Activated CD8-positive, alpha-beta memory T cell treated with anti-CD3 and anti-CD28 coated beads, Interleukin-2, amount 50 U/mL, for 48 hours (primary cell): ENCODE measurements around the gene CERS3.

Source experiments
- DNase-seq: peaks from one replicate; pipeline ENCODE4 v3.0.0-alpha.2; 2020

The CERS3 gene

DNA sequence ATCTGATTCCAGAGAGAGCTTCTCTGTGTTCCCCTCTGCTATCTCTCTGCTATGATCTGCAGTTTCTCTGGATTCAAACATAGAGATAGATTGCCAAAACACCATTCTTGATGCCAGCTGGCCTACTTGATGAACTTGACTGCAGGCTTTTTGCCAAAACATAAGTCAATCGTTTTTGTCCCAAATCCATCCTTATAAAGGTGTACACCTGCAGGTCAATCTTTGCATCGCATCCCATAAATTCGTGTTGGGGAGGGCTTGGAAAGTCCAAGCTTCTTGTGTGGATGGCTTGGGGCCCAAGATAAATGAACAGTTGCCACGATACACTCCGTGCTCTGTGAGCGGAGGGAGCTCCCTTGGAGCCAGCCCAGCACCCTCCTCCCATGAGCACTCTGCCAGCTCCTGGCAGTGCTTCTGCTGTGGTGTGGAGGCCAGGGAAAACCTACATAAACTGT lies 2.7 kb downstream of the CERS3 start:
- DNase-seq = no peak

DNA sequence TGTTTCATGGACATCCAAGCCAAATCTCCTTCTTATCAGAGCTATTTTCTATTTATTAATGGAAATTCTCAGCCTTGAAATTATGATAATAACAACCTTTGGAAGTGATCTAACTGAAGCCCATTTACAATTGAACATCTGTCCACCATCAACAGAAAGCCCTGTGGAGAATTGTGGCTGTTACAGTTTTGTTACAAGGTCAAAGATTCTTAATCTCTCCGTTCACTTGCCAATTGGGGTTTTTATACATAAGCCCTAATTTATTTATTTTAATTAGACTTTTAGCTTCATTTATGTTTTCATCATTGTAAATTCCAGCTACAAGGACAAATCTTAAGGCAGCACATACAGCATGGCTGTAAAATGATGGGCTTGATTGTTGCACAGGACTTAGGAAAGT lies 3.3 kb downstream of the CERS3 start:
- DNase-seq = no peak

DNA sequence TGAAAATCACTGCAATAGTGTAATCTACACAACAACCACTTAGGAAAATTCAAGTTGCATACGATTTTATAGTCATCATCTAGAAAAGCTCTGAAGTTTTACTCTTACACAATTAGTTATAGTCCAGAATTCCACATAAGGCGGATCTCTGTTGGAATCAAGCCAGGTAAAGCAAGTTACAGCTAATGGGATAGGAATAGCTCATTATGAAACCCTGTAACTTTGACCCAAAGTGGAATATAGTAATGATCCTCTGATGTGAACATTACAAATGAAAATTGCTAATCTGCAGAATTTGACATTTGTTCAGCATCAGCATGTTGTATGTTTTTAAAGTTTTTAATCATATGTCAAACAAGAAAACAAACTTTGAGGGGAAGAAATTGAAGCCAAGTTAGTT lies 4.4 kb downstream of the CERS3 start:
- DNase-seq = no peak

DNA sequence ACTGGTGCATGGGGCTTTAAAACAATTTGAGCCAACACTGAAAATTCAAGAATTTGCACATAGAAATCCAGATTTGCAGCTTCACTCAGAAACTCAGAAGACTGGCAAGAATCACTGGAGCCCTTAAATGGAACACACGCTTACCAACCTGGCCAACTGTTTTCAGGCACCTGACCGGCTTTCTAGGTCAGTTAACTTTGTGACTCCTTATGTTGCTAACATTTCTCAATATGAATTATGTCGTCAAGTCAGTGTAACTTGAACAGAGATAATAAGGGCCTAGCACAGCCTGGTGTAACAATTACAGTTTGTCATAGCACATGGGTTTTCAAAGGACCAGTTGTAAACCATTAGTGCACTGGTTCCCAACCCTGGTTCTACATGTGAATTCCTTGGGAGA lies 6.8 kb downstream of the CERS3 start:
- no peak for DNase-seq

DNA sequence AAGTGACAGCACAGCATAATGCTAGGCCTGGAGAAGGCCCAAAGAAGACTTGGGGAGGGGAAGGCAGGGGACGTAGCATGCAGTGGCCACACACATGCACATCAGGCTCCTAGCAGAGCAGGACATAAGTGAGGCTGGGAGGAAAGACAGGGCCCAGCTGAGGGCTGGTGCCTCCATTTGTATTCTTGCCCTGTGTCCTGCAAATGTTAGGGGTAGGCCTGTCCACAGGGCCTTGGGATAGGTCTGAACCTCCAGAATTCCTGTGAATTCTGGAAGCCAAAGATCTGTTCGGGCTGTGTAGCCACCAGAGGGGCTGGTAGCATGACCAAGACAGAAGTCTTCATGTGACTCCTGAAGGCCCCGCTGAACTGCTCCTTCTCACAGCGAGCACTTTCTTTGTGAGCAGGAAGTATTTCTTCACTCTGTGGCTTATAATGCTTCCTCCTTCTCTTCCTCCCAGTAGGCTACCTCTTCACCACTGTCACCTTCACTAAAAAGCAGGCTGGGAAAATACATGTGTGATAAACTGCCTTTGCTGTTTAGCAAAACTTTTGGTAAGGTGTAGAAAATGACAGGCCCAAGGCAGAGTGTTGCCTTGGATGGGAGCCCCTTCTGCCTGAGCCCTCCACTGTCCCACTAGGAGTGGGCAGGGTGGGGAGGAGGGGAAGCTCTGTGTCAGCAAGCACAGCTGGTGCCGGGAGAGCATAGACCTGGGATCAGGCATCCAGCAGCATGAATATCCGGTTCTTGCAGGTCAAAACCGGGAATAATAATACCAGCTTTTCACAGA lies 8.4 kb downstream of the CERS3 start:
- no peak for DNase-seq

DNA sequence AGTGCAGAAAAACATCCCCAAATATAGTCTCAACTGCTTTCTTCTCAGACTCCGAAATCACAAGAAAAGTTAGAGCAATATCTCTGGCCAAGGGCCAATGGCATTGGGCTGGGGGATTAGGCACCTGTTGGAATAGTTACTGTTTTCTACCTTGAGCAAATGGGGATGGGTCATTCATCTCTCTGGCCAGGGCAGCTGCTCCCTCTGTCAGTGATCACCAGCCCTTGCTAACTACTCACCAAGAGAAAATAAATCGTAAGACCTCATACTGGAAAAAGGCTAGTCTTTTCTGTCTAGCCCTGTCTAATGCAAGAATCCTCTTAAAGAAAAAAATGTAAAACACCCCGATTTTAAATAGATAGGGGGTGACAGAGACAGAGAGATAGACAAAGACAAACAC lies 10.9 kb downstream of the CERS3 start:
- DNase-seq = no peak

DNA sequence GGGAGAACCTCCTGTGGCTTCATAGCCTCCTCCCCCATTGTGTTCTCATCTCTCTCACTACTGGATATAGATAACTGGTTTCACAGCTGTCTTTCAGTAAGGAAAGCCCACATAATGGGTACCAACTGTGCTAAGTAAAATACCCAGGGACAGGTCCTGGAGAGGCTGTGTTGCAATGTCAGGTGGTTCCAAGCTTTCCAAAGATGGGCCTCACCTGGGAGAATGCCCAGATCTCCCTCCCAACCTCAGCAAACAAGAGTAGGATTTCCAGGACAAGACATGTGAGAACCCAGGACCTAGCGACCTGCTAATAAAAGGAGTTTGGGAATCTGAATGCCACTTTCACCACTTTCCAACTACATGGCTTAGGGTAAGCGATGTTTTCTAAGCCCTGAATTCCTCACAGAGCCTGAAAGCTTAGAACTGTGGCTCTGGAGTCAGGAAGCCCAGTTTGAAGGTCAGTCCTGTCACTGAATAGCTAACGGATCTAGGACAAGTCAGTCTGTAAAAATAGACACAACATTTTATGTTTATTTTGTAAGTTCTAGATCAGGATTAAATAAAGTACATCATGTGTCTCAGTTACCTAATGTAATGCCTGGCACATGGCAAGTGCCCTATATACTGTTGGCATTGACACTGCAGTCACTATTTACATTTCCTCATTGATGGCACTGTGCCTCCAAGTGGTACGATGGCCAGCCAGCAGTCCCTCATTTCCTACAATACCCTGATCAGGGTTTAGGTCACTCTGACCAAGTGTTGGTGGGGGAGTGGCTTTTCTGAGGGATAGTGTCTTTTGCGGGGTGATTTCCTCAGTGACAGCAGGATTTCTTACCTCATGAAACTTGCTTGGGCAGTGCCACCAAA lies 11.9 kb downstream of the CERS3 start:
- no peak for DNase-seq

DNA sequence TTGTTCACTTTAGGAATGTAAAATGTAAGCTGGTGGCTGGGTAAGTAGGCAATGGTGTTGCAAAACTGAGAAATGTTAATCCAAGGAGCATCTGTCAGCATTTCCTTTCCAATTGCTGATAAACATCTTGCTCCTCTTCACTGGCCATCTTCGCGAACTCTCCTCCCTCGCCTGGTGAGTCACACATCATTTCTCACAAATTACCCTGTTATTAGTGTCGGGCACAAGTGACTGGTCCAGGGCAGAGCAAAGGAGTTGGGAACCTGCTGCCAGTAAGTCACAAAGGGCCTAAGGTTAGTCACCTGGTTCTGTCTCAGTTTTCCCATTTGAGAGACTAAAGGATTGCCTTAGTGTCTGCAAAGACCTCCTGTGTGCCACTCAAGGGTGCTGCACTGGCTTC lies 13.0 kb downstream of the CERS3 start:
- no peak for DNase-seq

DNA sequence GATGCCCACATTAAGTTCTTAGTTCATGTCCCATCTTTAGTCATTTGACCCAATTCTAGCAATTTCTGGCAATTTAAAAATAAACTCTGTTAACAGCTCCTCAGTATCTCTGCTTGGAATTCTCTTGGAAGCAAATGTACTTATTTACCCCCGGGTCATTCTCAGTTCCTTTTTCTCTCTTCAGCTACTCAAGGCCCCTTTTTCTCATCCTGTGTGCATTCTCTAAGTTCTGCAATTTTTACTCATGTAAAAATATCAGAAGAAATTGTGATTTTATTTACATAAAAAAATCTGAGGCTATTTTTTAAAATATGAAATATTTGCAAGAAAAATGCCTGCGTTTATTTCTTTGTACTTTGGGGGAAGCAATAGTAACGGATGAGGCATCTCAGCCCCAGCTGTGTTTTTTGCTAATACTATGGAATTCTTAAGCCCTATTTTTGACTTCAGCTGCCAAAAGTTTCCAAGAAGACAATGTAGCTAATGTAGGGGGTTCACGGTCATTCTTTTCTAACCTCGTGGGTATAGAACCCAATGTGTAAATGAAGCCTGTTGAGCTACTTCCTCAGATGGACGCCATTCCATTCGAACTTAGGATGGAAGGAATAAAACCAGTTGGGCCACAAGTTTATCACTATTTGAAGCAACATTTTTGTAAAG lies 20.0 kb downstream of the CERS3 start:
- no peak for DNase-seq

DNA sequence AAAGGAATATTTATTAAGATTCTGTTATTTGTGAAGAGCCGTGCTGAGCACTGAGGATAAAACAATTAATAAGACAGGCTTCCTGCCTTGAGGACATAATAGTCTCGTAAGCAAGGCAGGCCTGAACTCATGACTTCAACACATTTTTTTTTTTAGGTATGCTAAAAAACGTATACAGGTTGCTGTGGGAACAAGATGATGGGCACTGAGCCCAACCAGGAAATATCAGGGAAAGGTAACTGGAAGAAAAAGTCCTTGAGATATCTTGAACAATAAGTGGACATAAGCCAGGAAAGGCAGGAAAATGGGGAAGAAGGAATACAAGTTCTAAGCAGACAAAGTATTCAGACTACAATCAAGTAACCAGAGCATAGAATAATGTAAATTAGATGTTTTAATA lies 26.1 kb downstream of the CERS3 start:
- no peak for DNase-seq

DNA sequence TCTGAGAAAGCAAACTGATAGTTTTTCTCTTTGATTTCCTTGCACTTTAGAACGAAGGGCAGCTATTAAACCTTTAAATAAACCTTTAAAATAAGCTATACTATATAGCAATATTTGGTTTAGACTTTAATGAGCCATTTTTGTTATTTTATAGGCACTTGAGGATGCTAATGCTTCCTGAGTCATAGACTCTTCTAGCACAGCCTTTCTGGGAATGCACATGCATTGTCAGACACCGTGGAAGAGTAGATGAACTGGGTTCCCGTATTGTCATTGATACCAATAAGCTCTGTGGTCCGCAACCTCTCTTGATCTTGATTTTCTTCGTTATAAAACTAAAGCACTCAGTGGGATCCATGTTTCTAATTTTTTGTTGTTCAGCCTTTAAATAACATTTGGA lies 27.6 kb downstream of the CERS3 start:
- no peak for DNase-seq

DNA sequence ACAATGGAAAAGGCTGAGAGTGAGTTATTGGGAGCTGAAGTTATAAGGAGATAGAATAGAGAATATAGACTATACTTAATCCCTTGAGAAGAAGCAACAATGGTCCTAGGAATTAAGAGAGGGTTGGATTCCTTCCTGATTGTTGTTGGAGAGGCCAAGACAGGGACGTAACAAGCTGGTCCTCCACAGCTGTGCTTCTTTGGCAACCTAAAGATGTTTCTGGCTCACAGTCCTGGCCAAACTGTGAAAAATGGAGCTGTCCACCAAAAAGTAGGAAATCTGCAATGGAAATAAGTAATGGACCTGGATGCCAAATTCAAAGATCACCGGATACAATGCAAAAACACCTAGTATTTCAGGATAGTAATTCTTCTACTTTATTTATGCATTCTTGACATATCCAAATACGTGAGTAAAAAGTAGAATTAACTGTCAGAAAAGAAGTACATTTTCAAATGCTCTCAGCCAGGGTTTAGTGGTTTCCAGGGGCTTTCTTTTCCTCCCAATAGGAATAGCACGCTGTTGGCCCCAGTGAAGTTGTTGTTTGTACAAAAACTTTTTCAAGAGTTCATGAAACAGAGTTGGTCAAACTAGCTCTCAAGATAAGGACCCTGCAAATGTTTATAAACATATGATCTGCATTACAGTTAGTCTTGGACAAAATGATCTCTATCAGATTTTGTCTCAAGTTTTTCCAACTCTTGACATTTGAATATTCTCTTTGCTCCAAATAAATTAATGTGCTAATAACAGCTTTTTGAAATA lies 28.3 kb downstream of the CERS3 start:
- no peak for DNase-seq

DNA sequence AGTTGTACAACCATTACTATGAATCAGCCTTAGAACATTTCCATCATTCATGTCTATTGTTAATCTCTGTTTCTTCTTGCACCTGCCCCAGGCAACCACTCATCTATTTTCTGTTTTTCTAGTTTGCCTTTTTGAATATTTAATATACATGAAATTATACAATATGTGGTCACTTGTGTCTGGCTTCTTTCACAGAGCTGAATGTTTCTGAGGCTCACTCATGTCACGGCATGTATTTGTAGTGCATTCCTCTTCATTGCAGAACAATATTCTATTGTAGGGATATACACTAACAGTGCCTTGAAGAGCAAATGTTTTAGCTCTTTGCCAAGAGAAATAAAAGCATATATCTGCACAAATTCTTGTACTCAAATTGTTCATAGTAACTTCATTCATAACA lies 32.9 kb downstream of the CERS3 start:
- DNase-seq = no peak

DNA sequence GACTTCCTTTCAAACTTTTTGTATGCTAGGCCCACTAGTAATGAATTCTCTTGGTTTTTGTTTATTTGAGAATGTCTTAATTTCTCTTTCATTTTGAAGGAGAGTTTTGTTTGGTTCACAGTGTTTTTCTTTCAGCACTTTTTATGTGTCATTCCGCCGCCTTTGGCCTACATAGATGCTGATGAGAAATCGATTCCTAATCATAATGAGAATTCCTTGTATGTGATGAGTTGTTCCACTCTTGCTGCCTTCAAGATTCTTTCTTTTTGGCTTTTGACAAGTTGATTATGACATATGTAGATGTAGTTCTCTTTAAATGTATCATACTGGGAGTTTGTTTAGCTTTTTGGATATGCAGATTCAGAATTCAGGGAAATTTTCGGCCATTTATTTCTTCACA lies 35.5 kb downstream of the CERS3 start:
- DNase-seq = no peak

DNA sequence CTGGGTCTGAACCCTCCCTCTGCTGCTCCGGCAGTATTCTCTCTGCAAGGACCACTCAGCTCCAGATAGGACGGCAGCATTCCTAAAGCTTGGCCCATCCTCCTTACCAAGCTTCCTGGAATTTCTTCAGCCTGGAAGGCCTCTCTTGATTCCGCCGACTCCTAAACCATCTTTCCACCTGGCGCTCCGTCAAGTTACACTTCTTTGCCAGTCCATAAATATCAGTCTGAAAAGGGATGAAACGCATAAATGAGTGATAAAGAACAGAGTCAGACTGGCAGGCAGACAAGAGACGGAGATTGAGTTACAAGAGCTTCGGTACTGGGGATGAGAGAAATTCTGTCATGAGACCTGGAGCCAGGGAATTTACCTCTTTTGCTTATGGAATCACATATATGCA lies 44.3 kb downstream of the CERS3 start:
- no peak for DNase-seq

DNA sequence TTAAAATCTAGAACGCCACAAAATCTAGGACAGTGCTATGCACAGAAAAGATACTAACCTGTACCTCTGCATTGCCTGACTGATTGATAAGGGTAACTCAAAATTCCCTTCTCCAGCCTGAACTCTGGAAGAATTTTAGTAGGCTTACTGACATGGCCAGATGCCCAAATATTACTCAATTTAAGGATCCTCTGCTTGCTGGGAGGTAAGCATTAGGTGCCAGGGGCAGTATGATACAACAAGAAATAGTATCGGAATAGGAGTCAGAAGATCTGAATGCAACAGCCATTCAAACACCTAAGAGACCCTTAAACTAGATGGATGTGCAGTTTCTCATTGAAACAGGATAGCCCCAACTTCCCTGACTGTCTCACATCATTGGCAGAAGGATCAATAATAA lies 45.4 kb downstream of the CERS3 start:
- DNase-seq = no peak

DNA sequence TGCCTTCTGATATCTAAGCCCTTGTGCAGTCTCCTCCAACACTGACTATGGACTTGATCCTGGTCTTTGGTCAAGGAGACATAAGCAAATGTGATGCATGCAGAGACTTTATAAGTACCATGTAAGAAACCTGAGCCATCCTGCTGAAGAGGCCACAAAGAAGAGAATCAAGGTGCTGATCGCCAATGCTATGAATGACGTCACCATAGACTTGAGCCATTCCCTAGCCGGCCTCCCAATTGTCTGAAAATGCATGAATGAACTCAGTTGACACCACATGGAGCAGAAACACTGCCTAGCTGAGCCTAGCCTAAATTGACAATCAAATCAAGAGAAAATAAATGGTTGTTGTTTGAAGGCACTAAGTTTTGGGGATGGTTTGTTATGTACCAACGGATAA lies 51.9 kb downstream of the CERS3 start:
- DNase-seq = no peak

DNA sequence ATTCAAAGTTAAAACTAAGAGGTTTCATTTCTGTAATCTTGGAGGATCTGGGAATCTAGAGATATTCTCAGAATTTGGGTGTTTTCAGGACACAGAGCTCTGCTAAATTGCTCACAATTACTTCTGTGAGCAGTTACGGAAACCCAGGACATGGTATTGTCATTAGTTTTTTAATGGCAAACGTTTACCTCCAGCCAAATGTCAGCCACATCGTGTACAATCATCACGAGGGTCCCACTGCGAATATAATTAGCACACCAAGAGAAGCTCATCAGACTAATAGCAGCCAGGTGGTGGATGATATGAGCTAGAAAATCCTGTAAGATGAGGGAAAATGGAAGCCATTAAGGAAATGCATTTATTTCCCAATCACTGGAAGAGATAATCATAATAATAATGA lies 56.0 kb downstream of the CERS3 start:
- no peak for DNase-seq

DNA sequence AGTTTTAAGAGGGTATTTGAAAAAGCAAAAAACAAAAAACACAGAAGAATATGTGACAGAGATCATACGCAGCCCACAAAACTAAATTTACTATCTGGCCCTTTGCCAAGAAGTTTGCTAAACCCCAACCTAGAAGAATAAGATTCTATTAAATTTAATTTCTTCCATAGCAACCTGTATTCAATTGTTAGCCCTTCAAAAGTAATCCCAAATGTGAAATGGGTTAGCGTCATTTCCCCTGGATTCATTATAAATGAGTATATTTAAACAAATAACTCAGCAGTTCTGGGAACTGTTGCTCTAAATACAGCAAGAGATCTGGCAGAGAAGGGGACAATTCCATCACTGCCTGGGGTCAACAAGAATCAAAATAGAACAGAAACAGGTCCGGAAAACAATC lies 56.8 kb downstream of the CERS3 start:
- no peak for DNase-seq

DNA sequence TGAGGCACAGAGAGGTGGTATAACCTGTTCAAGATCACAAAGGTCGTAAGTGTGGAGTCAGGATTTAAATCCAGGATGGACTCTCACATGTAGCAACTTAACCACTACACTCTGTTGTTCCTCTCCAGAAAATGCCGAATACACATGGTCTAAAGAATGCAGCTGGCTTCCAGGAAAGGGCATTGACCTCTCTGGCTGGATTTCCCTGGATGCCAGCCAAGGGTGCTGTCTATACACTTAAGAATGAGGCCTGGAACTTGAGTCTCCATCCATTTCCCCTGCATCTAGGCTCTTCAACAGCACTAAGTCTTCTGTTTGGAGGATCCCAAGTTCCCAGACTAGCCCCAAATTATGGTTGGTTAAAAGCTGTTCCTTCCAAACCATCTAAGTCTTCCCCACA lies 60.5 kb downstream of the CERS3 start:
- no peak for DNase-seq

DNA sequence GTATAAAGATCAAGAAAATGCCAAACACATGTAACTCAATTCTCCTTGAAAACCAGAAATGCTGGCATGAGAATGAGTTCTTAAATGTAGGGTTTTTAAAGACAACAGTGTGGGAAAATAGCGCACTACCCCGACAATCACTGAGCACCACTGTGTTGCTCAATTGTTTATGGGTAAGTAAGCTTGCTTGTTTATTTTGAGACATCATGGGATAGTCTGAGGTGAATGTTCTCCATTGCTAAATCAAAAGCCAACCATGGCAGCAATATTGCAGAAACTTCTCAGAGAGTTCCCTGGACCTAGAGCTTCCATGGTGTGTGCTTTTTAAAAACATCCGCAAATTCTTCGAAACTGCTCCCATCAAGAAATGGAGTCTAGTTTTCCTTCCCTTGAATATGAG lies 62.7 kb downstream of the CERS3 start:
- DNase-seq = no peak

DNA sequence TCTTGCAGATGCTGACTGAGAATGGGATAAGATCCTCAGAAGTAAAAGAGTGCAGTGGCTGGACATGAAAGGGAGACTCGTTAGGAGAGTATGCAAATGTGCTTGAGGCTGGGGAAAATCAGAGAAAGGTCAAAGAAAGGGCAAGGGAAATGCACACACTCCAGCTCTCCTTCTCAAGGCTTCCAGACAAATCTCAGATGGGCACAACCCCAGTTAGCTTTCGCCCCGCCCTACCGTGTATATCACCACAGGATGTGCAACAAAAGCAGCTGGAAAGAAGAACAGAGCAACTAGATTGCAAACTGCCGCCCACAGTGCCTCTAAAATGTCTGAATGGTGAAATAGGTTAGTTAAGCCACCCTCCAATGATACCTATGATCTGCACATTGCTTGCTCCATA lies 63.9 kb downstream of the CERS3 start:
- DNase-seq = no peak

DNA sequence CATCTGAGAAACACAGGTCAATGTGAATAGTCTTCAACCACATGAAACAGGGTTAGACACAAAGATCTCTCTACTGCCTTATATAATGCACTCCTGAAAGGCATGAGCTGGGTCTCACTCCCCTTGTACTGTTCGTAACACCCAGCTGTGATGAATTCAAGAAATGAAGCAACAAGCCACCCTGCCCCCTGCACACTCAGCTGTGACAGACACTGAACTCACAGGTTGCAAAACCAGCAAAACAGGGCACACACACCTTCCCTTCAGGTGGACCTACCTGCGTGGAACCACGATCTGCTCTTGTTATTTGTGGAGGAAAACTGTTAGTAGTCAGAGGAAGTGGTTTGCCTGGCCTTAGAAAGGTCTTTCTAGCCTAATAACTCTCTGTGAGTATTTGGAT lies 64.5 kb downstream of the CERS3 start:
- DNase-seq = no peak
